ENCODE measurements around the gene PRRX2. TPM values are rescaled to one million over a fixed set of nuclear protein-coding genes. Genes with fewer than 3 reads are reported as not detected.

PRRX2 gene
- total and polyA plus RNA-seq, 2 of the 4 experiments (the other 2 are of a cell fraction) = 12.7 to 35.5 TPM

GRCh38 chr9:129710169-129710453 is 44.7 kb downstream of the PRRX2 start:
- Histone ChIP-seq H2AK5ac (ENCODE audit: low read depth, low read length) (peak overlapping the region; percentile 95), H3K23ac (ENCODE audit: low read depth, low read length) (peak overlapping the region; percentile 79), H4K20me1 (ENCODE audit: insufficient read depth, low read length) (peaks cover 5% of the 10 kb centered on the region; the same call in 1 of the 2 replicates), H3K18ac (ENCODE audit: low read depth, low read length) (peak overlapping the region; percentile 56; the same call in 1 of the 2 replicates), H4K91ac (ENCODE audit: insufficient read depth, low read depth, low read length) (peak overlapping the region; percentile 86), H3K14ac (replicated peaks; ENCODE audit: low read depth, low read length) (peak overlapping the region; percentile 84), H3K56ac (ENCODE audit: extremely low read depth, insufficient read depth, low read length) (0 out of 2 replicates have a peak overlapping the region, but pooled peaks have one; percentile 48), H3K4me1 (ENCODE audit: control insufficient read depth, insufficient read depth, low read length) (peaks cover 46% of the 10 kb centered on the region), H3K36me3 (ENCODE audit: control insufficient read depth, insufficient read depth, low read length) (no peaks in the 10 kb centered on the region; the same call in 1 of the 2 replicates), H3K4me3 (ENCODE audit: insufficient read depth, low read depth, low read length) (no peak overlapping the region), H3K27me3 (ENCODE audit: control insufficient read depth, insufficient read depth, low read length) (no peaks in the 10 kb centered on the region), H3K27ac (ENCODE audit: insufficient read depth, low read length) (peak overlapping the region; percentile 75), H2AFZ (replicated peaks; ENCODE audit: low read length, poor library complexity) (no peak overlapping the region), H3K9ac (ENCODE audit: low read depth, low read length) (peak overlapping the region; percentile 13; the same call in 1 of the 2 replicates), H4K5ac (ENCODE audit: low read depth, low read length) (peak overlapping the region; percentile 56), H3K4me2 (ENCODE audit: low read depth, low read length) (no peak overlapping the region), H2BK20ac (ENCODE audit: low read depth, low read length) (peak overlapping the region; percentile 16; the same call in 1 of the 2 replicates), H4K8ac (ENCODE audit: low read depth in 2 of 2, low read length in 2 of 2) (peak overlapping the region; percentile 29 to 82; a peak in 3 of 4 replicates), H3K4ac (ENCODE audit: low read depth, low read length) (peak overlapping the region; percentile 79), H2AK9ac (replicated peaks; ENCODE audit: low read depth, low read length, poor library complexity) (peak overlapping the region; percentile 70), H3K9me1 (ENCODE audit: insufficient read depth, low read length) (peaks cover 45% of the 10 kb centered on the region), H2BK120ac (ENCODE audit: low read depth, low read length) (peak overlapping the region; percentile 71), H2BK5ac (ENCODE audit: low read depth, low read length, poor library complexity, severe bottlenecking) (peak overlapping the region; percentile 71), H2BK15ac (ENCODE audit: low read depth, low read length) (peak overlapping the region; percentile 94; the same call in 2 of the 3 replicates), H3K79me1 (ENCODE audit: low read depth in 1 of 2, low read length in 2 of 2) (peaks cover 15 to 67% of the 10 kb centered on the region in 2 experiments), H3K9me3 (ENCODE audit: control insufficient read depth, insufficient read depth, low read length) (no peaks in the 10 kb centered on the region)
- TF ChIP-seq RAD21 (IDR thresholded peaks at IDR 0.05; ENCODE audit: low read length) (no peak), RCOR1 (IDR thresholded peaks at IDR 0.05; ENCODE audit: insufficient replicate concordance, low read length) (no peak), BHLHE40 (IDR thresholded peaks at IDR 0.05; ENCODE audit: low read depth, low read length) (no peak), MAZ (IDR thresholded peaks at IDR 0.05; ENCODE audit: borderline replicate concordance, low read depth, low read length) (no peak), CEBPB (IDR thresholded peaks at IDR 0.05; ENCODE audit: low read depth, low read length) (no peak), FOS (IDR thresholded peaks at IDR 0.05; ENCODE audit: low read depth, low read length) (no peak), CTCF (conservative IDR thresholded peaks at IDR 0.05; ENCODE audit: low read depth, low read length) (no peak), MXI1 (IDR thresholded peaks at IDR 0.05; ENCODE audit: borderline replicate concordance, low read depth, low read length) (no peak), MAFK (IDR thresholded peaks at IDR 0.05; ENCODE audit: low read depth, low read length) (no peak), POLR2A (IDR thresholded peaks at IDR 0.05; ENCODE audit: low read depth, low read length) (no peak), ELK1 (IDR thresholded peaks at IDR 0.05; ENCODE audit: borderline replicate concordance, low read depth, low read length) (no peak), SMC3 (IDR thresholded peaks at IDR 0.05; ENCODE audit: low read depth, low read length) (no peak), RFX5 (IDR thresholded peaks at IDR 0.05; ENCODE audit: low read depth, low read length) (no peak), NFE2L2 (IDR thresholded peaks at IDR 0.05; ENCODE audit: low read depth, low read length) (no peak), USF2 (IDR thresholded peaks at IDR 0.05; ENCODE audit: low read depth, low read length) (no peak), CHD1 (IDR thresholded peaks at IDR 0.05; ENCODE audit: low read depth, low read length) (no peak)
- 100% methylated on average over 1 of the region's 3 CpGs; no CpG with 5 or more reads in 1 of the 2 experiments for WGBS, 2 experiments (ENCODE audit: extremely low coverage in 2 of 2, insufficient read length in 1 of 2)
- CTCF ChIA-PET = no interaction called here
- ATAC-seq (ENCODE audit: low read depth) = no peak
- DNase-seq = no peak
- no TSS peak for BruUV-seq (replicated peaks)
- dilution Hi-C loops (cut with HindIII; ENCODE audit: low sequenced_read_pairs, unreplicated experiment) = no loop called here
- POLR2A ChIA-PET (ENCODE audit: unreplicated experiment) = no interaction called here
- in situ Hi-C loops (cut with MboI; ENCODE audit: low sequenced_read_pairs) = no loop called here
- intact Hi-C loops (cut with micrococcal nuclease) = loop anchor here (5.0 kb wide), 1 partner anchor 43 kb away; the partner anchor contains the start of gene PRRX2

Data from IMR-90 (cell line).